HepG2 (cell line): ENCODE results near the gene SLC5A8. TPM values are rescaled to one million over a fixed set of nuclear protein-coding genes. Genes with fewer than 3 reads are reported as not detected.

ENCODE experiments used
- ATAC-seq: fragments of 200-7000 bp; cut with Tn5 transposase; 3 replicates; pipeline ENCODE4 v1.9.1; 2020; ENCODE audit warnings: mild to moderate bottlenecking, moderate library complexity
- BruUV-seq: library from RNA; stranded (reverse); fragments of 400-500 nt; replicated peaks from 2 replicates; lab custom pipeline; 2021; lab: Mats Ljungman, UMichigan
- CTCF ChIA-PET: fragments of 300-600 bp; formaldehyde crosslinking; extraction: SDS; loops from one replicate; lab custom pipeline; 2021; ENCODE audit warnings: low total read pairs, inconsistent platforms, low intra/inter-chr PET ratio; lab: Yijun Ruan, JAX
- POLR2A ChIA-PET: fragments of 350-600 bp; sonication (Branson Sonifier 250); formaldehyde crosslinking; loops from one replicate; lab custom pipeline; 2020; ENCODE audit warnings: antibody characterized with exemption, inconsistent platforms; lab: Yijun Ruan, JAX
- DNase-seq: peaks from one replicate; pipeline ENCODE4 v3.0.0-alpha.2; 2015; ENCODE audit warnings: low spot score
- FAIRE-seq: peaks from 3 replicates; lab custom pipeline; 2011; peaks lifted over from hg19 to GRCh38; lab: Jason Lieb, UNC
- H2AFZ ChIP-seq: one replicate; pipeline ENCODE4 v1.6.1; 2011; ENCODE audit warnings: low read length, inconsistent platforms
- H3K27ac ChIP-seq: fragments of 300-600 bp; 3 replicates; pipeline ENCODE4 v1.8.0; 2011; ENCODE audit warnings: mixed run types, mild to moderate bottlenecking, mixed read lengths, low read length, inconsistent platforms; ENCODE audit not compliant: insufficient read depth; ENCODE audit errors: extremely low read length
- H3K27me3 ChIP-seq, 2 experiments: fragments of 200-600 bp in 1 of 2; 2 replicates in 1 of 2; 3 replicates in 1 of 2; pipeline versions ENCODE4 v1.6.0 to v1.8.0; 2011; ENCODE audit warnings: low read length in 2 of 2, mild to moderate bottlenecking in 2 of 2, moderate library complexity in 2 of 2, inconsistent platforms in 1 of 2; ENCODE audit not compliant: insufficient read depth in 2 of 2, control insufficient read depth in 1 of 2
- H3K36me3 ChIP-seq, 2 experiments: fragments of 200-600 bp in 1 of 2; replicated peaks in 1 of 2; 2 replicates in 1 of 2; 3 replicates in 1 of 2; pipeline versions ENCODE4 v1.5.1 to v1.8.0; 2011; ENCODE audit warnings: low read length in 2 of 2, inconsistent platforms in 1 of 2; ENCODE audit not compliant: insufficient read depth in 2 of 2, control insufficient read depth in 1 of 2
- H3K4me1 ChIP-seq: 2 replicates; pipeline ENCODE4 v1.5.1; 2012; ENCODE audit warnings: low read length, inconsistent platforms; ENCODE audit not compliant: insufficient read depth
- H3K4me2 ChIP-seq: 2 replicates; pipeline ENCODE4 v1.6.0; 2011; ENCODE audit warnings: low read depth, low read length, inconsistent platforms
- H3K4me3 ChIP-seq, 3 experiments: fragments of 200-600 bp in 1 of 3; sonication (generic), shearing (Covaris generic) in 1 of 3; replicated peaks in 1 of 3; 2 replicates each; pipeline ENCODE4 v1.5.1; 2011 to 2016; ENCODE audit warnings: low read length in 3 of 3, inconsistent platforms in 2 of 3, low read depth in 2 of 3, mild to moderate bottlenecking in 2 of 3, control low read depth in 1 of 3, mixed read lengths in 1 of 3; ENCODE audit not compliant: insufficient read depth in 1 of 3
- H3K79me2 ChIP-seq: one replicate; pipeline ENCODE4 v1.6.1; 2011; ENCODE audit warnings: low read length, inconsistent platforms; ENCODE audit not compliant: insufficient read depth
- H3K9ac ChIP-seq: 2 replicates; pipeline ENCODE4 v1.6.0; 2011; ENCODE audit warnings: mild to moderate bottlenecking, low read depth, low read length, inconsistent platforms; ENCODE audit not compliant: insufficient read depth
- H3K9me3 ChIP-seq: 2 replicates; pipeline ENCODE4 v1.5.1; 2012; ENCODE audit warnings: mild to moderate bottlenecking, low read length
- H4K20me1 ChIP-seq: 2 replicates; pipeline ENCODE4 v1.6.0; 2011; ENCODE audit warnings: inconsistent platforms, mild to moderate bottlenecking, low read length, moderate library complexity; ENCODE audit not compliant: insufficient read depth
- JARID2 ChIP-seq: sonication (generic); formaldehyde crosslinking; IDR thresholded peaks from 2 replicates; pipeline ENCODE4 v1.8.1; 2023; ENCODE audit warnings: missing genetic modification reagents, inconsistent platforms; ENCODE audit not compliant: insufficient replicate concordance
- SOX13 ChIP-seq, 3 experiments: fragments of 450-650 bp in 1 of 3; sonication (generic) in 1 of 3; formaldehyde crosslinking in 1 of 3; IDR thresholded peaks in 2 of 3; conservative IDR thresholded peaks in 1 of 3; 2 replicates each; pipeline versions ENCODE4 v1.5.0 to v1.6.1; 2016 to 2020; ENCODE audit warnings: antibody characterized with exemption in 1 of 3, mild to moderate bottlenecking in 1 of 3, missing compliant biosample characterization in 1 of 3, missing genetic modification reagents in 1 of 3, moderate library complexity in 1 of 3
- ZNF839 ChIP-seq: sonication (generic); formaldehyde crosslinking; IDR thresholded peaks from 2 replicates; pipeline ENCODE4 v1.4.0; 2020; ENCODE audit warnings: missing genetic modification reagents, mild to moderate bottlenecking, borderline replicate concordance
- WGBS: methylation state at CpG from one replicate; pipeline ENCODE4 v1.1.6; 2017; ENCODE audit warnings: low lambda C conversion rate; 5-methylcytosine and 5-hydroxymethylcytosine counted together
- in situ Hi-C: cut with HindIII; loops from 2 replicates; pipeline ENCODE4 v1.10.0; 2017; ENCODE audit warnings: low pct_unique_long_range_greater_than_20kb; ENCODE audit not compliant: extremely low pct_ligation_motif_present
- intact Hi-C: fragments of 100-400 bp; cut with micrococcal nuclease; formaldehyde crosslinking; loops from one replicate; pipeline ENCODE4 v1.10.0; 2022; ENCODE audit not compliant: unreplicated experiment
- polyA plus RNA-seq, 8 experiments: library from polyadenylated mRNA; depleted of rRNA in 3 of 8; stranded (reverse) in 7 of 8; unstranded in 1 of 8; fragments of >200 nt; fragmentation: Illumina TruSeq in 4 of 8; extraction: Trizol in 4 of 8; gene quantifications; 2 replicates each; pipeline versions ENCODE4 v1.2.1 to v1.2.3, GENCODE V29; 2011 to 2016; ENCODE audit warnings: low read depth in 4 of 8, missing spikeins in 1 of 8, mixed read lengths in 1 of 8; ENCODE audit not compliant: insufficient read depth in 1 of 8
- total RNA-seq, 5 experiments: library from RNA; depleted of rRNA; stranded (reverse); fragments of >200 nt; fragmentation: Illumina TruSeq; extraction: Trizol; gene quantifications; 2 replicates each; pipeline ENCODE4 v1.2.3, GENCODE V29; 2016; ENCODE audit warnings: low read depth in 1 of 5
- TF ChIP-seq, protein P1 (sequence below): sonication (generic); formaldehyde crosslinking; conservative IDR thresholded peaks from 2 replicates; pipeline ENCODE4 v1.4.0; 2020; ENCODE audit warnings: mild to moderate bottlenecking, missing genetic modification reagents, moderate library complexity
- TF ChIP-seq, protein P2 (sequence below), 2 experiments: sonication (generic) in 1 of 2; formaldehyde crosslinking in 1 of 2; IDR thresholded peaks; 2 replicates each; pipeline versions ENCODE4 v1.4.0 to v1.6.1; 2018 to 2020; ENCODE audit warnings: missing genetic modification reagents in 2 of 2, borderline replicate concordance in 1 of 2, low read depth in 1 of 2, mild to moderate bottlenecking in 1 of 2, missing biosample characterization in 1 of 2

The SLC5A8 gene
- total and polyA plus RNA-seq, 2 of the 13 experiments (the other 11 are each of a cell fraction or from before 2014, with no cell fraction given): not detected

DNA sequence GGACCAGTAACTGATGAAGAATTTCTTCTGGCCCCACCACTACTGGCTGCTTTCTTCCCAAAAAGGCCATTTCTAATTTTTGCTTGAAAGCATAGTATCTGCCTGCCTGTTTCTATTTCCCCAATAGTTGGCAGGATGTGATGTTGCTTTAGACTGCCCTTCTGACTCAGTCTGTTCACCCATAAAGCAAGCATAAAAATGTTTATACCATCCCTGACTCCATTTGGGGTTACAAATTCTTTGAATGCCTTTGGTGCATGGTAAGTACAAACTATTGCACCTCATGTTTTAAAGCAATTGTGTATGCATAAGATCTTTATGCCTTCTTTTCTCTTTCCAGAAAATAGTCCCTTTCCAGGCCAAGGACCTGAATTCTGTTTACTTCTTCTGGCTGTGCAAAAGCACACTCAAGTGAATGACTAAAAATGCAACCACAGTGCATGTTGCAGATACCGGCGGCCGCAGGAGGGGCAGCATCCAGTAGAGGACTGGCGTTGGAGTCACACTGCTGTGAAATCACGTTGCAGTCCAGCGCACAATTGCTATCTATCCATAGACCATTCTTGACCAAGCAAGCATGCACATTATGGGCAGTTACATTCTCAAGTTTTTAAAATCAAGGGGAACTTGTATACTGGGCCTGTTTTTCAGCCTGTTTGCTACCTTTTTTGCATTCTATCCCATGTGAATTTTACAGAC lies 82.4 kb downstream of the SLC5A8 start:
- Histone ChIP-seq H3K27ac (no peak overlapping the region), H2AFZ (no peak overlapping the region), H3K79me2 (no peaks in the 10 kb centered on the region), H3K27me3 (no peaks in the 10 kb centered on the region), H3K4me3 (no peak overlapping the region), H3K4me1 (no peaks in the 10 kb centered on the region), H3K9me3 (no peaks in the 10 kb centered on the region), H4K20me1 (no peaks in the 10 kb centered on the region), H3K4me2 (no peak overlapping the region), H3K36me3 (no peaks in the 10 kb centered on the region), H3K9ac (no peak overlapping the region)
- no peak for DNase-seq
- no TSS peak for BruUV-seq
- in situ Hi-C loops (no loop called here), intact Hi-C loops (no loop called here)
- TF ChIP-seq JARID2 (CRISPR knock-in tag): no peak
- TF ChIP-seq, protein P1, sequence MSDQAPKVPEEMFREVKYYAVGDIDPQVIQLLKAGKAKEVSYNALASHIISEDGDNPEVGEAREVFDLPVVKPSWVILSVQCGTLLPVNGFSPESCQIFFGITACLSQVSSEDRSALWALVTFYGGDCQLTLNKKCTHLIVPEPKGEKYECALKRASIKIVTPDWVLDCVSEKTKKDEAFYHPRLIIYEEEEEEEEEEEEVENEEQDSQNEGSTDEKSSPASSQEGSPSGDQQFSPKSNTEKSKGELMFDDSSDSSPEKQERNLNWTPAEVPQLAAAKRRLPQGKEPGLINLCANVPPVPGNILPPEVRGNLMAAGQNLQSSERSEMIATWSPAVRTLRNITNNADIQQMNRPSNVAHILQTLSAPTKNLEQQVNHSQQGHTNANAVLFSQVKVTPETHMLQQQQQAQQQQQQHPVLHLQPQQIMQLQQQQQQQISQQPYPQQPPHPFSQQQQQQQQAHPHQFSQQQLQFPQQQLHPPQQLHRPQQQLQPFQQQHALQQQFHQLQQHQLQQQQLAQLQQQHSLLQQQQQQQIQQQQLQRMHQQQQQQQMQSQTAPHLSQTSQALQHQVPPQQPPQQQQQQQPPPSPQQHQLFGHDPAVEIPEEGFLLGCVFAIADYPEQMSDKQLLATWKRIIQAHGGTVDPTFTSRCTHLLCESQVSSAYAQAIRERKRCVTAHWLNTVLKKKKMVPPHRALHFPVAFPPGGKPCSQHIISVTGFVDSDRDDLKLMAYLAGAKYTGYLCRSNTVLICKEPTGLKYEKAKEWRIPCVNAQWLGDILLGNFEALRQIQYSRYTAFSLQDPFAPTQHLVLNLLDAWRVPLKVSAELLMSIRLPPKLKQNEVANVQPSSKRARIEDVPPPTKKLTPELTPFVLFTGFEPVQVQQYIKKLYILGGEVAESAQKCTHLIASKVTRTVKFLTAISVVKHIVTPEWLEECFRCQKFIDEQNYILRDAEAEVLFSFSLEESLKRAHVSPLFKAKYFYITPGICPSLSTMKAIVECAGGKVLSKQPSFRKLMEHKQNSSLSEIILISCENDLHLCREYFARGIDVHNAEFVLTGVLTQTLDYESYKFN (CRISPR knock-in tag): no peak
- FAIRE-seq: no peak
- POLR2A ChIA-PET: no interaction called here
- no peak for ATAC-seq
- CTCF ChIA-PET: no interaction called here
- 28% methylated on average over 6 of the region's 6 CpGs for WGBS

GRCh38 chr12:101117842-101118241 lies 92.2 kb downstream of the SLC5A8 start:
- Histone ChIP-seq H3K79me2 (no peaks in the 10 kb centered on the region), H3K4me2 (no peak overlapping the region), H3K27ac (no peak overlapping the region), H3K4me3 (no peak overlapping the region), H3K9me3 (no peaks in the 10 kb centered on the region), H4K20me1 (no peaks in the 10 kb centered on the region), H2AFZ (no peak overlapping the region), H3K27me3 (peaks cover 0 to 4% of the 10 kb centered on the region in 2 experiments; a peak in 1 of 5 replicates), H3K4me1 (no peaks in the 10 kb centered on the region), H3K9ac (no peak overlapping the region), H3K36me3 (no peaks in the 10 kb centered on the region)
- POLR2A ChIA-PET: no interaction called here
- CTCF ChIA-PET: no interaction called here
- FAIRE-seq (no peak), ATAC-seq (no peak), DNase-seq (no peak)
- in situ Hi-C loops (no loop called here), intact Hi-C loops (no loop called here)
- WGBS: 4% methylated on average over 2 of the region's 2 CpGs
- no TSS peak for BruUV-seq
- no peak for TF ChIP-seq SOX13 (IDR thresholded peaks at IDR 0.05)
- TF ChIP-seq SOX13 (CRISPR knock-in tag; conservative IDR thresholded peaks at IDR 0.05 in 1 of 2, IDR thresholded peaks at IDR 0.05 in 1 of 2): no peak
- TF ChIP-seq, protein P2, sequence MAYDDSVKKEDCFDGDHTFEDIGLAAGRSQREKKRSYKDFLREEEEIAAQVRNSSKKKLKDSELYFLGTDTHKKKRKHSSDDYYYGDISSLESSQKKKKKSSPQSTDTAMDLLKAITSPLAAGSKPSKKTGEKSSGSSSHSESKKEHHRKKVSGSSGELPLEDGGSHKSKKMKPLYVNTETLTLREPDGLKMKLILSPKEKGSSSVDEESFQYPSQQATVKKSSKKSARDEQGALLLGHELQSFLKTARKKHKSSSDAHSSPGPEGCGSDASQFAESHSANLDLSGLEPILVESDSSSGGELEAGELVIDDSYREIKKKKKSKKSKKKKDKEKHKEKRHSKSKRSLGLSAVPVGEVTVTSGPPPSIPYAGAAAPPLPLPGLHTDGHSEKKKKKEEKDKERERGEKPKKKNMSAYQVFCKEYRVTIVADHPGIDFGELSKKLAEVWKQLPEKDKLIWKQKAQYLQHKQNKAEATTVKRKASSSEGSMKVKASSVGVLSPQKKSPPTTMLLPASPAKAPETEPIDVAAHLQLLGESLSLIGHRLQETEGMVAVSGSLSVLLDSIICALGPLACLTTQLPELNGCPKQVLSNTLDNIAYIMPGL (CRISPR knock-in tag; IDR thresholded peaks at IDR 0.05; ENCODE audit: borderline replicate concordance in 1 of 2, low read depth in 1 of 2): no peak
- TF ChIP-seq ZNF839 (CRISPR knock-in tag): no peak
